NCI-H128 (cell line): Measurements from ENCODE around the gene JADE3.

Source experiments
- DNase-seq: peaks from one replicate; lab custom pipeline; 2025; ENCODE audit not compliant: unreplicated experiment; lab: John Stamatoyannopoulos, UW

JADE3 gene

GRCh38 chrX:46992070-46992469 is 79.8 kb downstream of the JADE3 start:
- DNase-seq: no peak

GRCh38 chrX:46994096-46994495 is 81.9 kb downstream of the JADE3 start:
- no peak for DNase-seq

- DNase-seq: no peak
Measured at GRCh38 chrX:47012131-47012530, 99.9 kb downstream of the JADE3 start.

GRCh38 chrX:47026198-47026597 is 114.0 kb downstream of the JADE3 start:
- DNase-seq: no peak

GRCh38 chrX:47030339-47030738 is 118.1 kb downstream of the JADE3 start:
- DNase-seq: peak; percentile 10

GRCh38 chrX:47047989-47048388 is 135.8 kb downstream of the JADE3 start:
- DNase-seq: no peak

GRCh38 chrX:47059142-47059874 is 147.1 kb downstream of the JADE3 start:
- no peak for DNase-seq

GRCh38 chrX:47060708-47061107 is 148.5 kb downstream of the JADE3 start:
- no peak for DNase-seq

GRCh38 chrX:47061238-47061919 is 149.2 kb downstream of the JADE3 start:
- DNase-seq: no peak

GRCh38 chrX:47063179-47063578 is 151.0 kb downstream of the JADE3 start:
- DNase-seq: no peak

- DNase-seq: no peak
Measured at GRCh38 chrX:47068214-47068613, 156.0 kb downstream of the JADE3 start.

GRCh38 chrX:47068720-47069119 is 156.5 kb downstream of the JADE3 start:
- no peak for DNase-seq

- DNase-seq: no peak
Measured at GRCh38 chrX:47078129-47079043, 166.2 kb downstream of the JADE3 start, which contains the start of gene RGN. TSS of gene RGN (plus strand) at chrX:47078443. CDS start at chrX:47081145, 2,702 bp downstream.

- DNase-seq: no peak
Measured at GRCh38 chrX:47080215-47080914, 168.1 kb downstream of the JADE3 start.

- no peak for DNase-seq
Measured at GRCh38 chrX:47080915-47081236, 168.7 kb downstream of the JADE3 start.

- no peak for DNase-seq
Measured at GRCh38 chrX:47091149-47091775, 179.0 kb downstream of the JADE3 start.

GRCh38 chrX:47093248-47093647 is 181.0 kb downstream of the JADE3 start:
- DNase-seq: no peak

GRCh38 chrX:47093860-47094259 is 181.6 kb downstream of the JADE3 start:
- DNase-seq: no peak

GRCh38 chrX:47097018-47097417 is 184.8 kb downstream of the JADE3 start:
- no peak for DNase-seq

GRCh38 chrX:47098338-47099094 is 186.3 kb downstream of the JADE3 start:
- DNase-seq: no peak
